Fibroblast of the aortic adventitia (primary cell): ENCODE results near the gene SAMD4A. TPM values are rescaled to one million over a fixed set of nuclear protein-coding genes. Genes with fewer than 3 reads are reported as not detected.

Experiments
- DNase-seq: peaks from one replicate; pipeline ENCODE4 v3.0.0-alpha.2; 2010; ENCODE audit warnings: low read depth
- H3K4me3 ChIP-seq: 2 replicates; pipeline ENCODE4 v1.5.1; 2011; ENCODE audit warnings: low read depth, mild to moderate bottlenecking, control low read depth, low read length, moderate library complexity
- total RNA-seq: library from RNA; depleted of rRNA; stranded (reverse); fragments of >200 nt; gene quantifications from 2 replicates; pipeline ENCODE4 v1.2.3, GENCODE V29; 2012; ENCODE audit warnings: low replicate concordance
- TF ChIP-seq, protein P1 (sequence below): IDR thresholded peaks from 2 replicates; pipeline ENCODE4 v1.5.1; 2011; ENCODE audit warnings: mild to moderate bottlenecking, low read length, control low read depth, inconsistent platforms; ENCODE audit not compliant: insufficient read depth

The SAMD4A gene
- total RNA-seq, 1 donor, result 20.1 TPM

DNA sequence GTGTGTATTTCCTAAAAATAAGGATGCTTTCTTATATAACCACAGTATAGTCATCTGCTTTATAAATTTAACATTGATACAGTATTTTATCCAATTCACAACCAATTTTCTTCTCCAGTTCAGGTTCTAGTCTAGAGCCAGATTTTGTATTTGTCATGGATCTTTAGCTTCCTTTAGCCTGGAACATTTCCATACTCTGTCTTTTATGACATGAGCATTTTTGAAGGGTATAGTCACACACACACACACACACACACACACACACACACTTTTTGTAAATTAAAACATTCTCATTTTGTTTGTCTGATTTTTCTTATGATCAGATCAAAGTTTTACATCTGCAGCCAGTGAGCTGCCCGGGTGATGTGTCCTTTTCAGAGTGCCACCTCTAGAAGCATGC is 31.8 kb upstream of the SAMD4A start:
- TF ChIP-seq, protein P1, sequence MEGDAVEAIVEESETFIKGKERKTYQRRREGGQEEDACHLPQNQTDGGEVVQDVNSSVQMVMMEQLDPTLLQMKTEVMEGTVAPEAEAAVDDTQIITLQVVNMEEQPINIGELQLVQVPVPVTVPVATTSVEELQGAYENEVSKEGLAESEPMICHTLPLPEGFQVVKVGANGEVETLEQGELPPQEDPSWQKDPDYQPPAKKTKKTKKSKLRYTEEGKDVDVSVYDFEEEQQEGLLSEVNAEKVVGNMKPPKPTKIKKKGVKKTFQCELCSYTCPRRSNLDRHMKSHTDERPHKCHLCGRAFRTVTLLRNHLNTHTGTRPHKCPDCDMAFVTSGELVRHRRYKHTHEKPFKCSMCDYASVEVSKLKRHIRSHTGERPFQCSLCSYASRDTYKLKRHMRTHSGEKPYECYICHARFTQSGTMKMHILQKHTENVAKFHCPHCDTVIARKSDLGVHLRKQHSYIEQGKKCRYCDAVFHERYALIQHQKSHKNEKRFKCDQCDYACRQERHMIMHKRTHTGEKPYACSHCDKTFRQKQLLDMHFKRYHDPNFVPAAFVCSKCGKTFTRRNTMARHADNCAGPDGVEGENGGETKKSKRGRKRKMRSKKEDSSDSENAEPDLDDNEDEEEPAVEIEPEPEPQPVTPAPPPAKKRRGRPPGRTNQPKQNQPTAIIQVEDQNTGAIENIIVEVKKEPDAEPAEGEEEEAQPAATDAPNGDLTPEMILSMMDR, result no peak
- H3K4me3 ChIP-seq, result no peak overlapping the region
- DNase-seq, result peak; percentile 3

DNA sequence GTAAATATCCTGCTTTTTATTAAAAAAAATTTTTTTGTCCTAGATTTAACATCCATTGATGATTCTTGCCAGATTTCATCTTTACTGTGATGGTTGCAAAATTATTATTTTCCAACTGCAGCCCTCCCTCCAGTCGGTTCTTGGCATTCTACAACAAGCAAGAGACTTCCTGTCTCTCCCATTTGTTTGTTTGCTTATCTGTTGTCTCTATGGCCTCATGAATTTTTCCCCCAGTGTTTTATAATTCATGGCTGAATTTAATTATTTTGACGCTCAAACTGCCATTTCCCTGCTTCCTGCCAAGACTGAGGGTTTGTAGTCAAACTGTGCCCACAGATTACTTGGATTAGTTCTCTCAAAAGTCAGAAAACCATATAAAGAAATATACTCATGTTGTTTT is 31.3 kb upstream of the SAMD4A start:
- no peak overlapping the region for H3K4me3 ChIP-seq
- TF ChIP-seq, protein P1, result no peak
- DNase-seq, result no peak

DNA sequence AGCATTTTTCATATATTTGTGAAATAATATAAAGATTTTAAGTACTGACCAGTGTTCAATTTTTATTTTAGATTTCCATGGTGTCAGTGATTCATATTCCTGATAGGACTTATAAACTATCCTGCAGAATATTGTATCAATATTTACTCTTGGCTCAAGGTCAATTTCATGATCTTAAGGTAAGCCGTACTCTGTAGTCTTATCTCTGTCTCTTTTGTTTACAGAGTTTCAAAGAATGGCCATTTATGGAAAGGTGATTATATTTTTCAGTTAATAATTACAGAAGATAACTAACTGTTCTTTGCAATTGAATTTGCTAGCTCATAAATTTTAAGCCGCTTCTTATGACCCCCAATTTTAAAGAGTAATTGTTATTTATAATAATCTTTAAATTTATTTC is 29.3 kb upstream of the SAMD4A start:
- no peak for DNase-seq
- no peak overlapping the region for H3K4me3 ChIP-seq
- TF ChIP-seq, protein P1, result no peak

DNA sequence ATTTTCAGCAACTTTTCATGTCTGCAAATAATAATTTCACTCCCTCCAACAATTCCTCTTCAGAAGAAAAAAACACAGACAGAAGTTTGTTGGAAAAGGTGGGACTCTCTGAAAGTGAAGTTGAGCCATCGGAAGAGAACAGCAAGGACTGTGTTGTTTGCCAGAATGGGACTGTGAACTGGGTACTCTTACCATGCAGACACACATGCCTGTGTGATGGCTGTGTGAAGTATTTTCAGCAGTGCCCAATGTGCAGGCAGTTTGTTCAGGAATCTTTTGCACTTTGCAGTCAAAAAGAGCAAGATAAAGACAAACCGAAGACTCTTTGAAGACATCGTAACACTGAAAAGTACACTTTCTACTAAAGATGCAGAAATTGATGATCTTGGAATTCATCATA is 28.9 kb upstream of the SAMD4A start:
- DNase-seq, result no peak
- no peak overlapping the region for H3K4me3 ChIP-seq
- TF ChIP-seq, protein P1, result no peak

DNA sequence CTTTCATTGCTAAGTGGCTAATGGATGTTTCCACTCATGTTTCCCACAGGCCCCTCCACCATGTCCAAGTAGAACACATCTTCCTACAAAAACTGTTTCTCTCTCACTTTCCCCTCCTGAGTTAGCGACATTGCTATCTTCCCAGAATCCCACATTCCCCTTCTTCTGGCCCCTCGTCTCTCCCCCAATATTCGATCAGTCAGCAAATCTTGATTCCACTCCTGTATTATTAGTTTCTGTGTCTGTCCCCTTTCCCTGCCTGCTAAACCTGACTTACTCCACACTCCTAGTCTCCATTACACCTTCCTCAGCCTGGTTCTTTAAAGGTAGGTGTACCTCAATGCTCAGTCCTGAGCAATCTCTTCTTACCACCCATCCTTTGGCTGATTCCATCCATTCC is 19.3 kb upstream of the SAMD4A start:
- no peak overlapping the region for H3K4me3 ChIP-seq
- DNase-seq, result no peak
- TF ChIP-seq, protein P1, result no peak

DNA sequence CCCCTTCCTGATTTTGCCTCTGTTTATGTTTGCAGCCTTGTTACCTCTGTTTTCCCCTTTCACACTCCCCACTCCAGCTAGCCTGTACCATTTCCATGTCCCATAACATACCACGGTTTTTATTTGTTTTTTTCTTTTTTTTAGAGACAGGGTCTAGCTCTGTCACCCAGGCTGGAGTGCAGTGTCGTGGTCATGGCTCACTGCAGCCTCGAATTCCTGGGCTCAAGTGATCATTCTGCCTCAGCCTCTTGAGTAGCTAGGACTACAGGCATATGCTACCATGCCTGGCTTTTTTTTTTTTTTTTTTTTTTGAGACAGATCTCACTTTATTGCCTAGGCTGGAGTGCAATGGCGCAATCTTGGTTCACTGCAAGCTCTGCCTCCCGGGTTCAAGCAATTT is 18.4 kb upstream of the SAMD4A start:
- no peak overlapping the region for H3K4me3 ChIP-seq
- TF ChIP-seq, protein P1, result no peak
- no peak for DNase-seq

DNA sequence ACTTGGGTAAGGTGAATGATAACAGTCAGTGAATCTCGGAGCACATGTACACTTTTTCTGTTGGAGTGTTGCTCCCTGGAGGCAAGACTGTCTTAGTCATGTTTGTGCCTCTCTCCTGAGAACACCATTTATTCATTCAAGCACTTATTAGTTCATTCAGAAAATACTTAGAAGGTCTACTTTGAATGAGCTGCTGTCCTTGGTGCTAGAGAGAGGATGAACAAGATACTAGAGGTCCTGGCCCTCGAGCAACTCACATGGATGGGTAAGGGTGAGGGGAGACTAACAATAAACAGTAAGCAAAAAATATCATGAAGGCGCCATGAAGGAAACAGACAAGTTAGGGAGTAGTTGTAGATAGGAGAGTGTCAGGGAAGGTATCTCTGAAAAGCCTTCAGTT is 17.1 kb upstream of the SAMD4A start:
- DNase-seq, result peak; percentile 21
- no peak overlapping the region for H3K4me3 ChIP-seq
- TF ChIP-seq, protein P1, result no peak
